Activated naive CD4-positive, alpha-beta T cell treated with anti-CD3 and anti-CD28 coated beads for 36 hours (primary cell): Measurements from ENCODE around the gene TRIM17. TPM values are rescaled to one million over a fixed set of nuclear protein-coding genes. Genes with fewer than 3 reads are reported as not detected.
"Not testable (repeated sequence)": the region's sequence is repeated elsewhere in the genome, so short reads cannot be mapped to it uniquely, and the experiment has no call there.

Experiments
- CTCF ChIA-PET: fragments of 350-600 bp; sonication (Branson Sonifier 250); formaldehyde crosslinking; loops from one replicate; lab custom pipeline; 2021; ENCODE audit warnings: antibody characterized with exemption; lab: Charles Lee
- DNase-seq: peaks from one replicate; pipeline ENCODE4 v3.0.0-alpha.2; 2020
- H3K27ac Mint-ChIP-seq: one replicate; pipeline ENCODE4 v1.8.0; 2021; ENCODE audit warnings: mild to moderate bottlenecking, mixed read lengths
- H3K27me3 Mint-ChIP-seq: one replicate; pipeline ENCODE4 v1.8.0; 2021; ENCODE audit warnings: low read depth, mixed read lengths
- H3K36me3 Mint-ChIP-seq: one replicate; pipeline ENCODE4 v1.8.0; 2021; ENCODE audit warnings: low read depth, mixed read lengths
- H3K4me1 Mint-ChIP-seq: one replicate; pipeline ENCODE4 v1.8.0; 2021; ENCODE audit warnings: low read depth, mixed read lengths
- H3K4me3 Mint-ChIP-seq: one replicate; pipeline ENCODE4 v1.8.0; 2021; ENCODE audit warnings: mild to moderate bottlenecking, moderate library complexity, mixed read lengths
- H3K9me3 Mint-ChIP-seq: one replicate; pipeline ENCODE4 v1.8.0; 2021; ENCODE audit warnings: mixed read lengths
- intact Hi-C: fragments of 100-400 bp; cut with micrococcal nuclease; formaldehyde crosslinking; loops from one replicate; pipeline ENCODE4 v1.15.1; 2023
- total RNA-seq, 2 experiments: library from RNA; stranded (reverse); gene quantifications; one replicate each; pipeline ENCODE4 v1.2.3, GENCODE V29; 2021

TRIM17 gene
- total RNA-seq, 2 experiments from 2014 or later: 1.0 to 1.2 TPM

- DNase-seq: peak; percentile 68
- H3K4me1 Mint-ChIP-seq: peaks cover 15% of the 10 kb centered on the region
- H3K4me3 Mint-ChIP-seq: peak overlapping the region; percentile 77
- CTCF ChIA-PET: interaction anchor here (0.6 kb wide), 1 partner anchor 316 kb away, joined by 7 read pairs; no protein-coding TSS in a partner anchor
- H3K27ac Mint-ChIP-seq: no peak overlapping the region
- intact Hi-C loops: loop anchor here (1.0 kb wide), 1 partner anchor 11 kb away; a partner anchor contains a TSS
- H3K9me3 Mint-ChIP-seq: no peaks in the 10 kb centered on the region
- peaks cover 32% of the 10 kb centered on the region for H3K27me3 Mint-ChIP-seq
- peaks cover 2% of the 10 kb centered on the region for H3K36me3 Mint-ChIP-seq
Measured at GRCh38 chr1:228445843-228446650, 29.4 kb upstream of the TRIM17 start.

GRCh38 chr1:228445490-228445842 is 28.8 kb upstream of the TRIM17 start:
- Mint-ChIP-seq H3K36me3 (peaks cover 2% of the 10 kb centered on the region), H3K4me3 (peak overlapping the region; percentile 77), H3K4me1 (peaks cover 15% of the 10 kb centered on the region), H3K9me3 (no peaks in the 10 kb centered on the region), H3K27me3 (peaks cover 32% of the 10 kb centered on the region), H3K27ac (no peak overlapping the region)
- intact Hi-C loops: loop anchor here (1.0 kb wide), 1 partner anchor 12 kb away; a partner anchor contains a TSS
- CTCF ChIA-PET: no interaction called here
- no peak for DNase-seq

GRCh38 chr1:228443395-228443794 is 26.7 kb upstream of the TRIM17 start:
- peaks cover 34% of the 10 kb centered on the region for H3K27me3 Mint-ChIP-seq
- peaks cover 2% of the 10 kb centered on the region for H3K36me3 Mint-ChIP-seq
- intact Hi-C loops: no loop called here
- no peaks in the 10 kb centered on the region for H3K9me3 Mint-ChIP-seq
- CTCF ChIA-PET: no interaction called here
- H3K27ac Mint-ChIP-seq: no peak overlapping the region
- H3K4me3 Mint-ChIP-seq: no peak overlapping the region
- no peak for DNase-seq
- H3K4me1 Mint-ChIP-seq: peaks cover 15% of the 10 kb centered on the region

- intact Hi-C loops: no loop called here
Measured at GRCh38 chr1:228440761-228441500, 24.3 kb upstream of the TRIM17 start.

GRCh38 chr1:228438266-228438665 is 21.6 kb upstream of the TRIM17 start:
- Mint-ChIP-seq H3K4me3 (no peak overlapping the region), H3K27ac (no peak overlapping the region), H3K4me1 (no peaks in the 10 kb centered on the region), H3K36me3 (no peaks in the 10 kb centered on the region), H3K27me3 (peaks cover 21% of the 10 kb centered on the region), H3K9me3 (no peaks in the 10 kb centered on the region)
- CTCF ChIA-PET: no interaction called here
- DNase-seq: no peak
- intact Hi-C loops: no loop called here

More at GRCh38 chr1:228440761-228441500, 24.3 kb upstream of the TRIM17 start:
- Mint-ChIP-seq H3K27me3 (peaks cover 30% of the 10 kb centered on the region), H3K4me3 (no peak overlapping the region), H3K4me1 (peaks cover 9% of the 10 kb centered on the region), H3K36me3 (peaks cover 2% of the 10 kb centered on the region), H3K9me3 (no peaks in the 10 kb centered on the region), H3K27ac (no peak overlapping the region)
- no peak for DNase-seq
- CTCF ChIA-PET: no interaction called here

GRCh38 chr1:228437424-228437962 is 20.8 kb upstream of the TRIM17 start:
- Mint-ChIP-seq H3K27ac (no peak overlapping the region), H3K4me1 (no peaks in the 10 kb centered on the region), H3K4me3 (no peak overlapping the region), H3K36me3 (no peaks in the 10 kb centered on the region), H3K27me3 (peaks cover 23% of the 10 kb centered on the region), H3K9me3 (no peaks in the 10 kb centered on the region)
- intact Hi-C loops: no loop called here
- CTCF ChIA-PET: no interaction called here
- DNase-seq: no peak

- H3K4me1 Mint-ChIP-seq: no peaks in the 10 kb centered on the region
- H3K27me3 Mint-ChIP-seq: peaks cover 27% of the 10 kb centered on the region
- no peak overlapping the region for H3K27ac Mint-ChIP-seq
- CTCF ChIA-PET: no interaction called here
- no peaks in the 10 kb centered on the region for H3K9me3 Mint-ChIP-seq
- no peak for DNase-seq
- intact Hi-C loops: no loop called here
- H3K4me3 Mint-ChIP-seq: no peak overlapping the region
- no peaks in the 10 kb centered on the region for H3K36me3 Mint-ChIP-seq
Measured at GRCh38 chr1:228434689-228435088, 18.0 kb upstream of the TRIM17 start.

- CTCF ChIA-PET, intact Hi-C loops: not testable (repeated sequence)
- H3K27me3 Mint-ChIP-seq: peaks cover 31% of the 10 kb centered on the region
Measured at GRCh38 chr1:228433337-228434053, 16.8 kb upstream of the TRIM17 start.

GRCh38 chr1:228430243-228430642 is 13.6 kb upstream of the TRIM17 start:
- Mint-ChIP-seq H3K4me1 (no peaks in the 10 kb centered on the region), H3K27ac (no peak overlapping the region), H3K4me3 (no peak overlapping the region), H3K9me3 (no peaks in the 10 kb centered on the region), H3K36me3 (no peaks in the 10 kb centered on the region), H3K27me3 (peaks cover 30% of the 10 kb centered on the region)
- DNase-seq: no peak
- intact Hi-C loops: no loop called here
- CTCF ChIA-PET: no interaction called here

More at GRCh38 chr1:228433337-228434053, 16.8 kb upstream of the TRIM17 start:
- H3K4me3 Mint-ChIP-seq, H3K9me3 Mint-ChIP-seq, H3K27ac Mint-ChIP-seq, DNase-seq, H3K36me3 Mint-ChIP-seq, H3K4me1 Mint-ChIP-seq: not testable (repeated sequence)

- Mint-ChIP-seq H3K4me1 (no peaks in the 10 kb centered on the region), H3K36me3 (no peaks in the 10 kb centered on the region), H3K27me3 (peaks cover 25% of the 10 kb centered on the region), H3K4me3 (no peak overlapping the region), H3K9me3 (no peaks in the 10 kb centered on the region), H3K27ac (no peak overlapping the region)
- CTCF ChIA-PET: no interaction called here
- intact Hi-C loops: no loop called here
- no peak for DNase-seq
Measured at GRCh38 chr1:228429698-228430097, 13.0 kb upstream of the TRIM17 start.

GRCh38 chr1:228429007-228429406 is 12.3 kb upstream of the TRIM17 start:
- H3K27me3 Mint-ChIP-seq: peaks cover 24% of the 10 kb centered on the region

GRCh38 chr1:228428412-228428811 is 11.8 kb upstream of the TRIM17 start:
- no peaks in the 10 kb centered on the region for H3K36me3 Mint-ChIP-seq
- CTCF ChIA-PET: no interaction called here
- intact Hi-C loops: no loop called here
- H3K27me3 Mint-ChIP-seq: peaks cover 20% of the 10 kb centered on the region
- no peak overlapping the region for H3K4me3 Mint-ChIP-seq
- no peak overlapping the region for H3K27ac Mint-ChIP-seq
- no peak for DNase-seq
- H3K4me1 Mint-ChIP-seq: no peaks in the 10 kb centered on the region
- no peaks in the 10 kb centered on the region for H3K9me3 Mint-ChIP-seq

More at GRCh38 chr1:228429007-228429406, 12.3 kb upstream of the TRIM17 start:
- Mint-ChIP-seq H3K4me3 (no peak overlapping the region), H3K9me3 (no peaks in the 10 kb centered on the region), H3K27ac (no peak overlapping the region), H3K36me3 (no peaks in the 10 kb centered on the region), H3K4me1 (no peaks in the 10 kb centered on the region)
- intact Hi-C loops: no loop called here
- no peak for DNase-seq
- CTCF ChIA-PET: no interaction called here
